GM12878 (cell line): ENCODE measurements around the gene RNF186. TPM values are rescaled to one million over a fixed set of nuclear protein-coding genes. Genes with fewer than 3 reads are reported as not detected.

Experiments used
- ATAC-seq: fragments of 200-7000 bp; cut with Tn5 transposase; 3 replicates; pipeline ENCODE4 v1.9.1; 2020; ENCODE audit warnings: mild to moderate bottlenecking, moderate library complexity
- BruUV-seq: library from RNA; stranded (reverse); fragments of 400-500 nt; replicated peaks from 2 replicates; lab custom pipeline; 2021; lab: Mats Ljungman, UMichigan
- CTCF ChIA-PET: fragments of 300-600 bp; sonication (Branson Sonifier 250); formaldehyde crosslinking; extraction: SDS; loops from one replicate; lab custom pipeline; 2021; ENCODE audit warnings: inconsistent platforms; lab: Yijun Ruan, JAX
- POLR2A ChIA-PET: fragments of 350-600 bp; formaldehyde crosslinking; extraction: SDS; loops from one replicate; lab custom pipeline; 2021; ENCODE audit warnings: inconsistent platforms; lab: Charles Lee
- RAD21 ChIA-PET: fragments of 300-600 bp; sonication (Branson Sonifier 250); formaldehyde crosslinking; loops from one replicate; lab custom pipeline; 2023; ENCODE audit warnings: antibody characterized with exemption; ENCODE audit not compliant: unreplicated experiment; lab: Charles Lee
- SMC1A ChIA-PET: fragments of 300-600 bp; sonication (Branson Sonifier 250); formaldehyde crosslinking; loops from one replicate; lab custom pipeline; 2023; ENCODE audit not compliant: unreplicated experiment, uncharacterized antibody; lab: Charles Lee
- DNase-seq: peaks from one replicate; pipeline ENCODE4 v3.0.0-alpha.2; 2011; ENCODE audit warnings: low read depth, low spot score
- FAIRE-seq: peaks from 3 replicates; lab custom pipeline; 2011; peaks lifted over from hg19 to GRCh38; lab: Jason Lieb, UNC
- H2AFZ ChIP-seq: 2 replicates; pipeline ENCODE4 v1.6.0; 2011; ENCODE audit warnings: low read depth, low read length, control low read depth; ENCODE audit not compliant: control insufficient read depth
- H3K27ac ChIP-seq: 2 replicates; pipeline ENCODE4 v1.5.1; 2011; ENCODE audit warnings: control low read depth; ENCODE audit not compliant: control insufficient read depth, insufficient read depth
- H3K27me3 ChIP-seq, 2 experiments: replicated peaks in 1 of 2; 2 replicates each; pipeline versions ENCODE4 v1.6.0 to v1.6.1; 2011; ENCODE audit warnings: low read length in 1 of 2; ENCODE audit not compliant: control insufficient read depth in 2 of 2, insufficient read depth in 2 of 2
- H3K36me3 ChIP-seq, 2 experiments: 2 replicates each; pipeline ENCODE4 v1.5.1; 2011; ENCODE audit warnings: low read length in 1 of 2; ENCODE audit not compliant: control insufficient read depth in 2 of 2, insufficient read depth in 2 of 2
- H3K4me1 ChIP-seq: 2 replicates; pipeline ENCODE4 v1.6.1; 2011; ENCODE audit warnings: mild to moderate bottlenecking, low read length, moderate library complexity, mixed read lengths; ENCODE audit not compliant: control insufficient read depth, insufficient read depth
- H3K4me2 ChIP-seq: 2 replicates; pipeline ENCODE4 v1.6.0; 2011; ENCODE audit warnings: control low read depth; ENCODE audit not compliant: control insufficient read depth, insufficient read depth
- H3K4me3 ChIP-seq: fragments of 200-600 bp; sonication (generic); 2 replicates; pipeline ENCODE4 v1.5.1; 2016
- H3K79me2 ChIP-seq: 2 replicates; pipeline ENCODE4 v1.6.0; 2011; ENCODE audit warnings: low read length; ENCODE audit not compliant: control insufficient read depth, insufficient read depth
- H3K9ac ChIP-seq: 2 replicates; pipeline ENCODE4 v1.8.0; 2011; ENCODE audit warnings: low read length, control low read depth, mixed read lengths; ENCODE audit not compliant: control insufficient read depth, insufficient read depth
- H3K9me3 ChIP-seq: replicated peaks from 3 replicates; pipeline ENCODE4 v1.5.1; 2011; ENCODE audit warnings: mild to moderate bottlenecking, low read length; ENCODE audit not compliant: control insufficient read depth, insufficient read depth
- H4K20me1 ChIP-seq: 2 replicates; pipeline ENCODE4 v1.6.0; 2011; ENCODE audit not compliant: control insufficient read depth, insufficient read depth
- ESRRA ChIP-seq: IDR thresholded peaks from 2 replicates; pipeline ENCODE4 v1.6.1; 2012; ENCODE audit warnings: mild to moderate bottlenecking, low read length, improper control_type of control experiment
- FOXM1 ChIP-seq: IDR thresholded peaks from 2 replicates; pipeline ENCODE4 v1.6.1; 2012; ENCODE audit warnings: low read depth, mild to moderate bottlenecking, inconsistent platforms, low read length, moderate library complexity
- JUNB ChIP-seq: IDR thresholded peaks from 2 replicates; pipeline ENCODE4 v1.6.1; 2016; ENCODE audit warnings: antibody characterized with exemption, mild to moderate bottlenecking
- NFXL1 ChIP-seq: fragments of 450-650 bp; IDR thresholded peaks from 2 replicates; pipeline ENCODE4 v1.6.1; 2017; ENCODE audit warnings: antibody characterized with exemption, mild to moderate bottlenecking, borderline replicate concordance
- NRF1 ChIP-seq: conservative IDR thresholded peaks from 2 replicates; pipeline ENCODE4 v1.6.1; 2011; ENCODE audit warnings: mild to moderate bottlenecking, low read depth, low read length, improper control_type of control experiment
- RFX5 ChIP-seq: IDR thresholded peaks from 2 replicates; pipeline ENCODE4 v1.6.1; 2011; ENCODE audit warnings: low read depth, low read length, improper control_type of control experiment
- TAF1 ChIP-seq: IDR thresholded peaks from 2 replicates; pipeline ENCODE4 v1.6.1; 2011; ENCODE audit warnings: mild to moderate bottlenecking, low read depth, low read length, borderline replicate concordance
- WGBS: methylation state at CpG from one replicate; pipeline ENCODE4 v1.1.6; 2016; ENCODE audit warnings: low lambda C conversion rate; ENCODE audit not compliant: insufficient replicate concordance, insufficient coverage; ENCODE audit errors: missing lambda C conversion rate; 5-methylcytosine and 5-hydroxymethylcytosine counted together
- in situ Hi-C: fragments of 300-500 bp; cut with MboI; formaldehyde crosslinking; loops from 9 replicates; pipeline ENCODE4 v1.14.3; 2018; ENCODE audit warnings: mixed read lengths
- intact Hi-C: fragments of 100-400 bp; cut with micrococcal nuclease; formaldehyde crosslinking; loops from one replicate; pipeline ENCODE4 v1.14.2; 2022; ENCODE audit not compliant: unreplicated experiment
- polyA plus RNA-seq, 11 experiments: library from polyadenylated mRNA; depleted of rRNA in 4 of 11; unstranded in 6 of 11; stranded (reverse) in 5 of 11; fragments of >200 nt; fragmentation: Nextera tagmentation in 4 of 11; fragmentation: Illumina TruSeq in 1 of 11; extraction: Ambion mirVana in 4 of 11; extraction: Trizol in 1 of 11; gene quantifications; 1 replicate in 1 of 11; 2 replicates in 10 of 11; pipeline versions ENCODE4 v1.2.1 to v1.2.3, GENCODE V29; 2011 to 2016; ENCODE audit warnings: inconsistent platforms in 2 of 11, missing spikeins in 2 of 11, low read depth in 1 of 11
- total RNA-seq, 4 experiments: library from RNA; depleted of rRNA in 3 of 4; stranded (reverse); fragments of >200 nt in 3 of 4; fragmentation: Illumina TruSeq in 1 of 4; extraction: Trizol in 1 of 4; gene quantifications; 2 replicates each; pipeline versions ENCODE4 v1.2.1 to v1.2.3, GENCODE V29; 2013 to 2021
- TF ChIP-seq, protein P1 (sequence below): fragments of 450-650 bp; IDR thresholded peaks from 2 replicates; pipeline ENCODE4 v1.6.1; 2017; ENCODE audit warnings: antibody characterized with exemption, mild to moderate bottlenecking, moderate library complexity
- TF ChIP-seq, protein P2 (sequence below): fragments of 450-650 bp; IDR thresholded peaks from 2 replicates; pipeline ENCODE4 v1.6.1; 2017; ENCODE audit warnings: borderline replicate concordance
- TF ChIP-seq, protein P3 (sequence below): IDR thresholded peaks from 2 replicates; pipeline ENCODE4 v1.6.1; 2012; ENCODE audit warnings: mild to moderate bottlenecking, low read depth, low read length

The RNF186 gene
- total and polyA plus RNA-seq, 10 of the 15 experiments (the other 5 are each of a cell fraction or from before 2014, with no cell fraction given) = not detected

DNA sequence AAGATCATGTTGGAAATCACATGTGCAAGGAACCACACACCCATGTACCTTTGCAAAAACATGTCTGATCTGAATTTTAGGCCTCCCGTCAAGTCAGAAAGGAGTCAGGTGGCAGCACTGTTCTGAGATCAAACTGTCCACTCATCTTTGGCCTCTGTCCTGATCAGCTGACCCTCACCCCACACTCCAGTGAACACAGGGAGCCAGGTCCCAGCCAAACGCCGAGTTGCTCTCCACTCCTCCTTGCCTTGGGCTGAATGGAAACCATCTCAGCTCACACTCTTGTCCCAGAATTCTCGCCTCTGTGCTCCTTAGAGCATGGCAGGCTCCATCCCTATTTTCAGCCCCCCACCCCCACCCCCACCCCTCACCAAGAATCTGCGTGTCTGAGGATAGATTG lies 4.6 kb upstream of the RNF186 start:
- intact Hi-C loops = no loop called here
- Histone ChIP-seq H3K27me3 (no peaks in the 10 kb centered on the region), H3K9me3 (no peaks in the 10 kb centered on the region), H3K4me1 (no peaks in the 10 kb centered on the region), H4K20me1 (no peaks in the 10 kb centered on the region), H3K4me2 (no peak overlapping the region), H3K27ac (no peak overlapping the region), H3K79me2 (no peaks in the 10 kb centered on the region), H3K4me3 (no peak overlapping the region), H3K36me3 (no peaks in the 10 kb centered on the region), H2AFZ (no peak overlapping the region), H3K9ac (no peak overlapping the region)
- POLR2A ChIA-PET = no interaction called here
- RAD21 ChIA-PET = no interaction called here
- no TSS peak for BruUV-seq
- CTCF ChIA-PET = no interaction called here
- ATAC-seq = no peak
- TF ChIP-seq, protein P1, sequence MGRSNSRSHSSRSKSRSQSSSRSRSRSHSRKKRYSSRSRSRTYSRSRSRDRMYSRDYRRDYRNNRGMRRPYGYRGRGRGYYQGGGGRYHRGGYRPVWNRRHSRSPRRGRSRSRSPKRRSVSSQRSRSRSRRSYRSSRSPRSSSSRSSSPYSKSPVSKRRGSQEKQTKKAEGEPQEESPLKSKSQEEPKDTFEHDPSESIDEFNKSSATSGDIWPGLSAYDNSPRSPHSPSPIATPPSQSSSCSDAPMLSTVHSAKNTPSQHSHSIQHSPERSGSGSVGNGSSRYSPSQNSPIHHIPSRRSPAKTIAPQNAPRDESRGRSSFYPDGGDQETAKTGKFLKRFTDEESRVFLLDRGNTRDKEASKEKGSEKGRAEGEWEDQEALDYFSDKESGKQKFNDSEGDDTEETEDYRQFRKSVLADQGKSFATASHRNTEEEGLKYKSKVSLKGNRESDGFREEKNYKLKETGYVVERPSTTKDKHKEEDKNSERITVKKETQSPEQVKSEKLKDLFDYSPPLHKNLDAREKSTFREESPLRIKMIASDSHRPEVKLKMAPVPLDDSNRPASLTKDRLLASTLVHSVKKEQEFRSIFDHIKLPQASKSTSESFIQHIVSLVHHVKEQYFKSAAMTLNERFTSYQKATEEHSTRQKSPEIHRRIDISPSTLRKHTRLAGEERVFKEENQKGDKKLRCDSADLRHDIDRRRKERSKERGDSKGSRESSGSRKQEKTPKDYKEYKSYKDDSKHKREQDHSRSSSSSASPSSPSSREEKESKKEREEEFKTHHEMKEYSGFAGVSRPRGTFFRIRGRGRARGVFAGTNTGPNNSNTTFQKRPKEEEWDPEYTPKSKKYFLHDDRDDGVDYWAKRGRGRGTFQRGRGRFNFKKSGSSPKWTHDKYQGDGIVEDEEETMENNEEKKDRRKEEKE = no peak
- TF ChIP-seq TAF1 (no peak), NFXL1 (no peak), FOXM1 (no peak), RFX5 (no peak), ESRRA (no peak), JUNB (no peak), NRF1 (no peak)
- TF ChIP-seq, protein P2, sequence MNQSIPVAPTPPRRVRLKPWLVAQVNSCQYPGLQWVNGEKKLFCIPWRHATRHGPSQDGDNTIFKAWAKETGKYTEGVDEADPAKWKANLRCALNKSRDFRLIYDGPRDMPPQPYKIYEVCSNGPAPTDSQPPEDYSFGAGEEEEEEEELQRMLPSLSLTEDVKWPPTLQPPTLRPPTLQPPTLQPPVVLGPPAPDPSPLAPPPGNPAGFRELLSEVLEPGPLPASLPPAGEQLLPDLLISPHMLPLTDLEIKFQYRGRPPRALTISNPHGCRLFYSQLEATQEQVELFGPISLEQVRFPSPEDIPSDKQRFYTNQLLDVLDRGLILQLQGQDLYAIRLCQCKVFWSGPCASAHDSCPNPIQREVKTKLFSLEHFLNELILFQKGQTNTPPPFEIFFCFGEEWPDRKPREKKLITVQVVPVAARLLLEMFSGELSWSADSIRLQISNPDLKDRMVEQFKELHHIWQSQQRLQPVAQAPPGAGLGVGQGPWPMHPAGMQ = no peak
- TF ChIP-seq, protein P3, sequence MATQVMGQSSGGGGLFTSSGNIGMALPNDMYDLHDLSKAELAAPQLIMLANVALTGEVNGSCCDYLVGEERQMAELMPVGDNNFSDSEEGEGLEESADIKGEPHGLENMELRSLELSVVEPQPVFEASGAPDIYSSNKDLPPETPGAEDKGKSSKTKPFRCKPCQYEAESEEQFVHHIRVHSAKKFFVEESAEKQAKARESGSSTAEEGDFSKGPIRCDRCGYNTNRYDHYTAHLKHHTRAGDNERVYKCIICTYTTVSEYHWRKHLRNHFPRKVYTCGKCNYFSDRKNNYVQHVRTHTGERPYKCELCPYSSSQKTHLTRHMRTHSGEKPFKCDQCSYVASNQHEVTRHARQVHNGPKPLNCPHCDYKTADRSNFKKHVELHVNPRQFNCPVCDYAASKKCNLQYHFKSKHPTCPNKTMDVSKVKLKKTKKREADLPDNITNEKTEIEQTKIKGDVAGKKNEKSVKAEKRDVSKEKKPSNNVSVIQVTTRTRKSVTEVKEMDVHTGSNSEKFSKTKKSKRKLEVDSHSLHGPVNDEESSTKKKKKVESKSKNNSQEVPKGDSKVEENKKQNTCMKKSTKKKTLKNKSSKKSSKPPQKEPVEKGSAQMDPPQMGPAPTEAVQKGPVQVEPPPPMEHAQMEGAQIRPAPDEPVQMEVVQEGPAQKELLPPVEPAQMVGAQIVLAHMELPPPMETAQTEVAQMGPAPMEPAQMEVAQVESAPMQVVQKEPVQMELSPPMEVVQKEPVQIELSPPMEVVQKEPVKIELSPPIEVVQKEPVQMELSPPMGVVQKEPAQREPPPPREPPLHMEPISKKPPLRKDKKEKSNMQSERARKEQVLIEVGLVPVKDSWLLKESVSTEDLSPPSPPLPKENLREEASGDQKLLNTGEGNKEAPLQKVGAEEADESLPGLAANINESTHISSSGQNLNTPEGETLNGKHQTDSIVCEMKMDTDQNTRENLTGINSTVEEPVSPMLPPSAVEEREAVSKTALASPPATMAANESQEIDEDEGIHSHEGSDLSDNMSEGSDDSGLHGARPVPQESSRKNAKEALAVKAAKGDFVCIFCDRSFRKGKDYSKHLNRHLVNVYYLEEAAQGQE = no peak
- 41% methylated on average over 5 of the region's 5 CpGs for WGBS
- in situ Hi-C loops = no loop called here
- no peak for DNase-seq
- SMC1A ChIA-PET = no interaction called here
- FAIRE-seq = no peak
